Mononuclear cell (primary cell): Measurements from ENCODE around the gene TRMT1. TPM values are rescaled to one million over a fixed set of nuclear protein-coding genes. Genes with fewer than 3 reads are reported as not detected.

Source experiments
- H3K27me3 ChIP-seq: 2 replicates; pipeline ENCODE4 v1.6.0; 2011; ENCODE audit warnings: low read length, control low read depth; ENCODE audit not compliant: insufficient read depth
- H3K4me1 ChIP-seq: 2 replicates; pipeline ENCODE4 v1.5.1; 2011; ENCODE audit warnings: mild to moderate bottlenecking, low read length, control low read depth; ENCODE audit not compliant: insufficient read depth
- H3K4me3 ChIP-seq: 2 replicates; pipeline ENCODE4 v1.5.1; 2011; ENCODE audit warnings: mild to moderate bottlenecking, low read length, moderate library complexity
- H3K9me3 ChIP-seq: 2 replicates; pipeline ENCODE4 v1.5.1; 2011; ENCODE audit warnings: low read depth, mild to moderate bottlenecking, control low read depth, low read length
- total RNA-seq: library from RNA; depleted of rRNA; stranded (reverse); fragments of >200 nt; gene quantifications from one replicate; pipeline ENCODE4 v1.2.3, GENCODE V29; 2012

Gene TRMT1
- total RNA-seq, 1 donor, result 30.7 TPM

- no peak overlapping the region for H3K4me3 ChIP-seq
- no peaks in the 10 kb centered on the region for H3K27me3 ChIP-seq
- H3K9me3 ChIP-seq, result no peaks in the 10 kb centered on the region
- H3K4me1 ChIP-seq, result peaks cover 8% of the 10 kb centered on the region
Observed at GRCh38 chr19:13083627-13084026, 32.9 kb downstream of the TRMT1 start.

- H3K27me3 ChIP-seq, result no peaks in the 10 kb centered on the region
- no peak overlapping the region for H3K4me3 ChIP-seq
- peaks cover 8% of the 10 kb centered on the region for H3K4me1 ChIP-seq
- H3K9me3 ChIP-seq, result no peaks in the 10 kb centered on the region
Observed at GRCh38 chr19:13083008-13083404, 33.5 kb downstream of the TRMT1 start.

- H3K4me1 ChIP-seq, result peaks cover 8% of the 10 kb centered on the region
- no peaks in the 10 kb centered on the region for H3K27me3 ChIP-seq
- no peak overlapping the region for H3K4me3 ChIP-seq
- H3K9me3 ChIP-seq, result no peaks in the 10 kb centered on the region
Observed at GRCh38 chr19:13082192-13083007, 34.1 kb downstream of the TRMT1 start.

GRCh38 chr19:13079542-13079986 lies 37.0 kb downstream of the TRMT1 start:
- H3K4me3 ChIP-seq, result no peak overlapping the region

GRCh38 chr19:13078897-13079541 lies 37.5 kb downstream of the TRMT1 start:
- Histone ChIP-seq H3K4me3 (no peak overlapping the region), H3K4me1 (peaks cover 8% of the 10 kb centered on the region), H3K27me3 (no peaks in the 10 kb centered on the region), H3K9me3 (no peaks in the 10 kb centered on the region)

More at GRCh38 chr19:13079542-13079986, 37.0 kb downstream of the TRMT1 start:
- no peaks in the 10 kb centered on the region for H3K9me3 ChIP-seq
- peaks cover 8% of the 10 kb centered on the region for H3K4me1 ChIP-seq
- no peaks in the 10 kb centered on the region for H3K27me3 ChIP-seq

GRCh38 chr19:13078381-13078780 lies 38.2 kb downstream of the TRMT1 start:
- no peaks in the 10 kb centered on the region for H3K27me3 ChIP-seq
- peaks cover 8% of the 10 kb centered on the region for H3K4me1 ChIP-seq
- H3K9me3 ChIP-seq, result no peaks in the 10 kb centered on the region
- no peak overlapping the region for H3K4me3 ChIP-seq

GRCh38 chr19:13077240-13077639 lies 39.3 kb downstream of the TRMT1 start:
- Histone ChIP-seq H3K4me1 (peaks cover 8% of the 10 kb centered on the region), H3K9me3 (no peaks in the 10 kb centered on the region), H3K27me3 (no peaks in the 10 kb centered on the region), H3K4me3 (no peak overlapping the region)

- Histone ChIP-seq H3K9me3 (no peaks in the 10 kb centered on the region), H3K4me3 (no peak overlapping the region), H3K4me1 (peaks cover 8% of the 10 kb centered on the region), H3K27me3 (no peaks in the 10 kb centered on the region)
Observed at GRCh38 chr19:13076787-13077186, 39.8 kb downstream of the TRMT1 start.

GRCh38 chr19:13076320-13076719 lies 40.2 kb downstream of the TRMT1 start:
- Histone ChIP-seq H3K9me3 (no peaks in the 10 kb centered on the region), H3K4me1 (peaks cover 8% of the 10 kb centered on the region), H3K27me3 (no peaks in the 10 kb centered on the region), H3K4me3 (no peak overlapping the region)

GRCh38 chr19:13074378-13074777 lies 42.2 kb downstream of the TRMT1 start:
- H3K27me3 ChIP-seq, result no peaks in the 10 kb centered on the region
- H3K4me1 ChIP-seq, result peaks cover 6% of the 10 kb centered on the region
- no peaks in the 10 kb centered on the region for H3K9me3 ChIP-seq
- no peak overlapping the region for H3K4me3 ChIP-seq

- no peak overlapping the region for H3K4me3 ChIP-seq
Observed at GRCh38 chr19:13073263-13073662, 43.3 kb downstream of the TRMT1 start.

GRCh38 chr19:13072188-13072908 lies 44.2 kb downstream of the TRMT1 start:
- H3K9me3 ChIP-seq, result no peaks in the 10 kb centered on the region
- H3K4me1 ChIP-seq, result no peaks in the 10 kb centered on the region
- H3K27me3 ChIP-seq, result no peaks in the 10 kb centered on the region
- no peak overlapping the region for H3K4me3 ChIP-seq

More at GRCh38 chr19:13073263-13073662, 43.3 kb downstream of the TRMT1 start:
- H3K4me1 ChIP-seq, result no peaks in the 10 kb centered on the region
- H3K9me3 ChIP-seq, result no peaks in the 10 kb centered on the region
- no peaks in the 10 kb centered on the region for H3K27me3 ChIP-seq

GRCh38 chr19:13071444-13072187 lies 44.9 kb downstream of the TRMT1 start:
- Histone ChIP-seq H3K4me3 (no peak overlapping the region), H3K27me3 (no peaks in the 10 kb centered on the region), H3K9me3 (no peaks in the 10 kb centered on the region), H3K4me1 (no peaks in the 10 kb centered on the region)

GRCh38 chr19:13070425-13071140 lies 46.0 kb downstream of the TRMT1 start:
- Histone ChIP-seq H3K4me3 (no peak overlapping the region), H3K9me3 (no peaks in the 10 kb centered on the region), H3K4me1 (no peaks in the 10 kb centered on the region), H3K27me3 (no peaks in the 10 kb centered on the region)
